A673 (cell line): Measurements from ENCODE around the gene THEM5.

Experiments
- CTCF ChIP-seq: fragments of 300-800, 200-600 bp; sonication (generic); conservative IDR thresholded peaks from 2 replicates; pipeline ENCODE4 v1.5.1; 2017; ENCODE audit warnings: low read depth, mild to moderate bottlenecking, antibody characterized with exemption, low read length, moderate library complexity, mixed read lengths
- EZH2 ChIP-seq: fragments of 200-600 bp; sonication (generic); IDR thresholded peaks from 2 replicates; pipeline ENCODE4 v1.6.1; 2017; ENCODE audit warnings: borderline replicate concordance, low read depth, mild to moderate bottlenecking, mixed read lengths, antibody characterized with exemption, low read length; ENCODE audit not compliant: poor library complexity, severe bottlenecking

GRCh38 chr1:151893176-151893924, 39.8 kb upstream of the THEM5 start:
- no peak for TF ChIP-seq EZH2
- TF ChIP-seq CTCF, result no peak
